ENCODE data around the gene GLE1. TPM values are rescaled to one million over a fixed set of nuclear protein-coding genes. Genes with fewer than 3 reads are reported as not detected.

The GLE1 gene
- total RNA-seq, 2 experiments from 2014 or later, result 8.0 to 8.4 TPM

DNA sequence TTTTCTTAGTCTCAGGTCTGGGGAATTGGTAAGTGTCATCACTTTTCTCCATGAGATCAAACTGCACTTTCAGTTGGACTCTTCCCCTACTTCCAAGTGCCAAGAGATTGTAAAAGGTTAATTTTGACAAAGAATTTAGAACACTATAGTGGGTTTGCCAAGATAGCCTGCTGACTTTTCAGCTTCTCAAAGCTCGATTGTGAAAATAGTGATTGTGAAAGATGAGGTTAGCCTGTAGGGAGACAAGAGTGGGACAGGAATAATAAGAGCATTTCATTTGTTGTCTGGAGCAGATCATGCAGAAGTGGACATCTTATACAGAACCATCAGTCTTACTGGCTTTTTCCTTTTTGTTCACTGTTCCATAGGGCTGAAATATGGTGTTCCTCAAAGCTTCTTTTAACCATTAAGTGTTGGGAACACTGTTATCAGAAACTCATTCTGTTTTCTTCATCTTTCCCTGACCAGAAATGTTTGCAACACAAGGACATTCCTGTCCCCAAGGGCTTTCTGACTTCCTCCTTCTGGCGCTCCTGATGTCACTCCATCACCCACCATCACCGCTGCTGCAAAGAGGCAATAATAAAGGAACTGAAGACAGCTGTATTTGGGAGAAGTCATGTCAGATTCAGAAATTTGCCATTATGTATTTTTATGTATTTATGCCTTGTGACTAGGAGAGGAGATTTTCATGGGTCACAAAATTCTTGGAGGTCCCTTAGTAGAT is 36.3 kb downstream of the GLE1 start:
- Mint-ChIP-seq H3K9me3 (no peaks in the 10 kb centered on the region), H3K27ac (peak overlapping the region; percentile 31), H3K4me3 (no peak overlapping the region), H3K36me3 (ENCODE audit: low read depth) (peaks cover 62% of the 10 kb centered on the region), H3K4me1 (ENCODE audit: low read depth) (no peaks in the 10 kb centered on the region), H3K27me3 (no peaks in the 10 kb centered on the region)
- peaks cover 70% of the 10 kb centered on the region for H3K36me3 ChIP-seq (ENCODE audit: insufficient read depth, low read length)
- intact Hi-C loops (cut with DNase I, micrococcal nuclease), result no loop called here
- no peaks in the 10 kb centered on the region for H3K4me1 ChIP-seq (ENCODE audit: insufficient read depth, low read length)
- CTCF ChIA-PET, result no interaction called here
- H3K27me3 ChIP-seq (ENCODE audit: control insufficient read depth in 1 of 2, insufficient read depth in 2 of 2, low read length in 2 of 2), result no peaks in the 10 kb centered on the region
- no peak for ATAC-seq (ENCODE audit: poor library complexity)
- H3K4me3 ChIP-seq (ENCODE audit: low read length), result no peak overlapping the region
- TF ChIP-seq, protein P1, sequence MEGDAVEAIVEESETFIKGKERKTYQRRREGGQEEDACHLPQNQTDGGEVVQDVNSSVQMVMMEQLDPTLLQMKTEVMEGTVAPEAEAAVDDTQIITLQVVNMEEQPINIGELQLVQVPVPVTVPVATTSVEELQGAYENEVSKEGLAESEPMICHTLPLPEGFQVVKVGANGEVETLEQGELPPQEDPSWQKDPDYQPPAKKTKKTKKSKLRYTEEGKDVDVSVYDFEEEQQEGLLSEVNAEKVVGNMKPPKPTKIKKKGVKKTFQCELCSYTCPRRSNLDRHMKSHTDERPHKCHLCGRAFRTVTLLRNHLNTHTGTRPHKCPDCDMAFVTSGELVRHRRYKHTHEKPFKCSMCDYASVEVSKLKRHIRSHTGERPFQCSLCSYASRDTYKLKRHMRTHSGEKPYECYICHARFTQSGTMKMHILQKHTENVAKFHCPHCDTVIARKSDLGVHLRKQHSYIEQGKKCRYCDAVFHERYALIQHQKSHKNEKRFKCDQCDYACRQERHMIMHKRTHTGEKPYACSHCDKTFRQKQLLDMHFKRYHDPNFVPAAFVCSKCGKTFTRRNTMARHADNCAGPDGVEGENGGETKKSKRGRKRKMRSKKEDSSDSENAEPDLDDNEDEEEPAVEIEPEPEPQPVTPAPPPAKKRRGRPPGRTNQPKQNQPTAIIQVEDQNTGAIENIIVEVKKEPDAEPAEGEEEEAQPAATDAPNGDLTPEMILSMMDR (IDR thresholded peaks at IDR 0.05), result no peak
- no peak overlapping the region for H3K27ac ChIP-seq (ENCODE audit: low read depth in 1 of 2, low read length in 2 of 2)
- DNase-seq, result no peak
- H3K9me3 ChIP-seq (ENCODE audit: control insufficient read depth in 1 of 2, insufficient read depth in 1 of 2, low read length in 2 of 2), result no peaks in the 10 kb centered on the region
- POLR2A ChIA-PET, result interaction anchor here (3.8 kb wide), 1 partner anchor 12 kb away, joined by 20 read pairs; the partner anchor contains the start of gene SPTAN1

DNA sequence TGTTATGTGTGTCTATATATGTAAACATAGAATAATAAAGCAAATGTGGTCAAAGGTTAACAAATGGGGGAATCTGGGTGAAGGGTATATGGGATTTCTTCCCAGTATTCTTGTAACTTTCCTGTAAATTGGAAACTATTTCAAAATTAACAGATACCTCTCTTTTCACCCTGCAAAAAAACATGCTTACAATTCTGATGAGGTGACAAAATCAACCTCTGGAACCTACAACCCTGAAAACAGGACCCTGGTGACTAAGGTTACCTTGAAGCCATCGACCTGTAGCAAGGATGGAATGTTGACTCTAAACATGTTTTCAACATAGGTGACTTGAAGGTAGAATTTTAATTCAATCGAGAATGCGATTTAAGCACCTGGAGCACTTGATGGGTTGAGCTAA is 42.0 kb downstream of the GLE1 start:
- DNase-seq (no peak), ATAC-seq (ENCODE audit: poor library complexity) (no peak)
- Histone ChIP-seq H3K36me3 (ENCODE audit: insufficient read depth, low read length) (peaks cover 14% of the 10 kb centered on the region), H3K9me3 (ENCODE audit: control insufficient read depth in 1 of 2, insufficient read depth in 1 of 2, low read length in 2 of 2) (no peaks in the 10 kb centered on the region), H3K4me3 (ENCODE audit: low read length) (no peak overlapping the region), H3K27me3 (ENCODE audit: control insufficient read depth in 1 of 2, insufficient read depth in 2 of 2, low read length in 2 of 2) (no peaks in the 10 kb centered on the region), H3K4me1 (ENCODE audit: insufficient read depth, low read length) (peaks cover 16% of the 10 kb centered on the region), H3K27ac (ENCODE audit: low read depth in 1 of 2, low read length in 2 of 2) (no peak overlapping the region)
- intact Hi-C loops (cut with DNase I, micrococcal nuclease), result no loop called here
- peaks cover 19% of the 10 kb centered on the region for H3K4me1 Mint-ChIP-seq (ENCODE audit: low read depth)
- H3K4me3 Mint-ChIP-seq, result no peak overlapping the region
- TF ChIP-seq, protein P1 (IDR thresholded peaks at IDR 0.05), result no peak
- ChIA-PET CTCF (interaction anchor here (0.7 kb wide), 1 partner anchor 160 kb away, joined by 3 read pairs; no protein-coding TSS in a partner anchor), POLR2A (interaction anchor here (0.6 kb wide), 1 partner anchor 146 kb away, joined by 3 read pairs; no protein-coding TSS in a partner anchor)
- H3K27me3 Mint-ChIP-seq, result no peaks in the 10 kb centered on the region
- H3K27ac Mint-ChIP-seq, result no peak overlapping the region
- no peaks in the 10 kb centered on the region for H3K9me3 Mint-ChIP-seq
- H3K36me3 Mint-ChIP-seq (ENCODE audit: low read depth), result peaks cover 11% of the 10 kb centered on the region

DNA sequence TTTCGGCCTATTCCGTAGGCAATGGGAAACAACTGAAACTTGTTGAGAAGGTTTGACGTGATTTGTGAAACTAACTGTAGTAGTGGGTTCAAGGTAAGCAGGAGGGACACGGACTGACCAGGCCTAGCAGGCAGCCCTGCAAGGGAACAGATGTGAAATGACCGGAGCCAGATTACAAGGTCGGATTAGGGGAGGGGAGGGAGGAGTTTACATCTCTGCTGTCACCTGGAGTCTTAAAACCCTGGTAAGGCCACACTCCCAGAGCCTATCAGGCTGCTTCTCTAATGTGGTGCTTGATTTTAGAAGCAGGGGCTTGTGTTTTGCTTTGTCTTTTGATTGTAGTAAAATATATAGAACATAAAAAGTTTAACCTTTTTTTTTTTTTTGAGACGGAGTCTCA is 44.4 kb downstream of the GLE1 start:
- intact Hi-C loops (cut with DNase I, micrococcal nuclease), result no loop called here
- no peak for ATAC-seq (ENCODE audit: poor library complexity)
- no peak overlapping the region for H3K27ac Mint-ChIP-seq

More for the DNA sequence above, 44.4 kb downstream of the GLE1 start:
- peak overlapping the region; percentile 66 for H3K4me3 Mint-ChIP-seq
- H3K27ac ChIP-seq (ENCODE audit: low read depth in 1 of 2, low read length in 2 of 2), result no peak overlapping the region
- H3K36me3 ChIP-seq (ENCODE audit: insufficient read depth, low read length), result no peaks in the 10 kb centered on the region
- H3K27me3 Mint-ChIP-seq, result no peaks in the 10 kb centered on the region
- H3K9me3 Mint-ChIP-seq, result no peaks in the 10 kb centered on the region
- peaks cover 25% of the 10 kb centered on the region for H3K4me1 ChIP-seq (ENCODE audit: insufficient read depth, low read length)
- H3K4me1 Mint-ChIP-seq (ENCODE audit: low read depth), result peaks cover 25% of the 10 kb centered on the region
- peaks cover 7% of the 10 kb centered on the region for H3K36me3 Mint-ChIP-seq (ENCODE audit: low read depth)
- H3K27me3 ChIP-seq (ENCODE audit: control insufficient read depth in 1 of 2, insufficient read depth in 2 of 2, low read length in 2 of 2), result no peaks in the 10 kb centered on the region
- TF ChIP-seq, protein P1 (IDR thresholded peaks at IDR 0.05), result no peak
- H3K9me3 ChIP-seq (ENCODE audit: control insufficient read depth in 1 of 2, insufficient read depth in 1 of 2, low read length in 2 of 2), result no peaks in the 10 kb centered on the region
- H3K4me3 ChIP-seq (ENCODE audit: low read length), result no peak overlapping the region
- ChIA-PET POLR2A (no interaction called here), CTCF (no interaction called here)
- no peak for DNase-seq

Data from CD4-positive, alpha-beta T cell (primary cell).